ENCODE results near the gene LRRC7.
"Not testable (repeated sequence)": the region's sequence is repeated elsewhere in the genome, so short reads cannot be mapped to it uniquely, and the experiment has no call there.

LRRC7 gene

DNA sequence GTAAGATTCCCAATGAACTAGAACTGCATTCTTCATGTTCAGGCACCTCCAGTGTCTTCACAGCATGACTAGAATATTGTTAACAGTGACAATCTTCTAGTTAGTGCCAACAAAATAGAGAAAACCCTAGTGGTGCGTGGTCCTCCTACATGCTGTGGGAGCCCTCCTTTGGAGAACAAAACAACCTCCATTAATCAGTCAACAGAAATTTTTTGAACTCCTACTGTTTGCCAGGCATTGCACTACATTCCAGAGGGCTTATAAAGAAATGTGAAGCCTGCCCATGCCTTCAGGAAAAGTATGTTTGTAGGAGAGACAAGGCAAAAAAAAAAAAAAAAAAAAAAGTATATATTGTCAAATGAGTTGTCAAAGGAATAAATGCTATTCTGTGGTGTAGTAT is 385.0 kb downstream of the LRRC7 start:
- no peak for DNase-seq

DNA sequence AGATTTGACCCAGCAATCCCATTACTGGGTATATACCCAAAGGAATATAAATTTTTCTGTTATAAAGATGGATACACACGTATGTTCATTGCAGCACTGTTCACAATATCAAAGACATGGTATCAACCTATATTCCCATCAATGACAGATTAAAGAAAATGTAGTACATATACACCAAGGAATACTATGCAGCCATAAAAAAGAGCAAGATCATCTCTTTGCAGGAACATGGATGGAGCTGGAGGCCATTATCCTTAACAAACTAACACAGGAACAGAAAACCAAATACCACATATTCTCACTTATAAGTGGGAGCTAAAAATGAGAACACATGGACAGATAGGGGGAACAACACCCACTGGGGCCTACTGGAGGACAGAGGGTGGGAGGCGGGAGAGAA is 394.7 kb downstream of the LRRC7 start:
- not testable (repeated sequence) for DNase-seq

DNA sequence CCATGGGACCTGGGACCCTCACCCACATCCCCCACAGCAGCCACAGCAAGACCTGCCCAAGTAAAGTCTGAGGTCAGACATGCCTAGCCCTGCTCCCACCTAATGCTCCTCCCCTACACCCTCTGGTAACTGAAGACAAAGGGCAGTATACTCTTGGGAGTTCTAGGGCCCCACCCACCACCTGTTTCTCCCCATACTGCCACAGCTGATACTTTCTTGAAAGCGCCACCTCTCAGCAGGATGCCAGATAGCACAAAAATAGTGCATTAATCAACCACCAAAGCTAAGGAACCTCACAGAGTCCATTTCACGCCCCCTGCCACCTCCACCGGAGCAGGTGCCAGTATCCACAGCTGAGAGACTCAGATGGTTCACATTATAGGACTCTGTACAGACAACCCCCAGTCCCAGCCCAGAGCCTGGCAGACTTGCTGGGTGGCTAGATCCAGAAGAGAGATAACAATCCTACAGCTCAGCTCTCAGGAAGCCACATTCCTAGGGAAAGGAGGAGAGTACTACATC is 399.6 kb downstream of the LRRC7 start:
- DNase-seq: no peak

DNA sequence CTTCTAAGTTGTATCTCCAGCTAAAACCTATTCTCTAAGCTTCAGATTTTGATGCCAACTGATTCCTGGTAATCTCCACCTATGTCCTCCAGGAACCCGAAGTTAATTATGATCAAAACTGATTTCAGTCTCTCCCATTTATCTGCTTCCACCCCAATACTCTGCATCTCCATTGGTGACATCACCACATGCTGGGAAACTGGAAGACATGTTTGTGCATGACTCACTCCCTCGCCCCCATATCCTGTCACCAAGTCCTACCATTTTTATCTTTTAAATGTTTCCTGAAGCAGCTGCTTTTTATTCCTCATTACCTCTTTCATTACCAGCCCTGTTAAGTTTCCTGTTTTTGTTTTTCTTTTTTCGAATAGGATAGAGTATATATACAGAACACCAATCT is 409.2 kb downstream of the LRRC7 start:
- DNase-seq: peak in 1 of 51 donors; percentile 36

DNA sequence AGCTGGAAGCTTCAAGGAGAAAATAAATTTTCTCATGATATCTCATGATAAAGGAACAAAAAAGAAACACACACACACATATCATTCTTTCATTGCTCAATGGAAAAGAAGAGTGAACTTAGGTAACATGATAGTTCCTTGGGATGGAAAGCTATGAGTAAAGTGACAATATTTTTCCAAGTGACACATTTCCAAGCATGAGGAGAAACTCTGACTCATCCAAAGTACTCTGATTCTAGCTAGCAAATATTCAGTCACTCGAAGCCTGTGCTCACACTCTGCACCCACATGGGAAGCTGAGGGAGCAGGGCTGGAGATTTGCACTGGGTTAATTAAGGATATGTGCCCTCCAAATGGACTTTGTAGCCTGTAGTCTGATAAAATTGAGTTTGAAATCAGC is 415.3 kb downstream of the LRRC7 start:
- DNase-seq: no peak

DNA sequence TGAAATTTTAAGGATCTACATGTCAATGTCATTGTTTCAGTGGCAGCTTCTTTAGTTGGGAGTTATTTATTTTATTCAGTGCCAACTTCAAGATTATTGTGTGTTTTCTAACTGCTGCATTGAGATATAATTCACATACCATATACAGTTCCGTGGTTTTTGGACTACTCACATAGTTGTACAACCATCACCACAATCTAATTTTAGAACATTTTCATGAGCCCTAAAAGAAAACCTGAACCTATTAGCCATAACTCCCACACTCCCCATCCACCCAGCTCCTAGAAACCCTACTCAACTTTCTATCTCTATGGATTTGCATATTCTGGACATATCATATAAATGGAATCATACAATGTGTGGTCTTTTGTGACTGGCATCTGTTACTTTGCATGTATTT is 417.7 kb downstream of the LRRC7 start:
- DNase-seq: no peak

DNA sequence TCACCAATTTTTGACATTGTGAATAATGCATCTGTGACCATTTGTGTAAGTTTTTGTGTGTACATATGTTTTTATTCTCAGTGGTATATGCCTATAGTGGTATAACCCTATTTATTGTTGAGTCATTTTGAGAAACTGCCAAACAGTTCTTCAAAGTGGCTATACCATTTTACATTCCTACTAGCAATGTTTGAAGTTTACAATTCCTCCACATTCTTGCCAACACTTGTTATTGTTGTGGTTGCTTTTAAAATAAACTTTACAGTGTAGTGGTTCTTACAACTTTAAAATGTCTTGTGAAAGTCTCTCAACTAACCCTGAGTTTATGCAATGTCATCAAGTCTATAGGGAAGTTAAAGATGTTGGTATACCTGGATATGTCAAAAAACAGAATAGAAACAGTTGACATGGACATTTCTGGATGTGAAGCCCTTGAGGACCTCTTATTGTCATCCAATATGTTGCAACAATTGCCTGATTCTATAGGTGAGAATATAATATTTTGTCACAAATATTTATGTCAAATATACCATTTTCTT is 418.2 kb downstream of the LRRC7 start:
- no peak for DNase-seq

DNA sequence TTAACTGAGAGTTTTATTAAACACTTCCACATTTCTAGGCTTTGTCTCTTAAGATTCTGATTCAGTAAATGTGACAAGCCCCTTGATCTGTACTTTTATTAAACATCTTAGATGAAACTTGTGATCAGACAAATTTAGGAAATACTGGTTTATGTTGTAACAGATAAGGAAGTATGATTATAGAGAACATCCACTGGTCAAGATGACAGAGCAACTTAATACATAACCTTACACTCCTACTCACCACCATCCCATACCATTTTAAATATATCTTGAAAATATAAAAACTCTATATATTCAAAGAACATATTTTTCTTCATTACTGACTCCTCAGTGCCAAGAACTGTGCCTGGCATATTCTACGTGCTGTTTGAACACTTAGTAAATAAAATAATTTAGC is 420.2 kb downstream of the LRRC7 start:
- DNase-seq: no peak

DNA sequence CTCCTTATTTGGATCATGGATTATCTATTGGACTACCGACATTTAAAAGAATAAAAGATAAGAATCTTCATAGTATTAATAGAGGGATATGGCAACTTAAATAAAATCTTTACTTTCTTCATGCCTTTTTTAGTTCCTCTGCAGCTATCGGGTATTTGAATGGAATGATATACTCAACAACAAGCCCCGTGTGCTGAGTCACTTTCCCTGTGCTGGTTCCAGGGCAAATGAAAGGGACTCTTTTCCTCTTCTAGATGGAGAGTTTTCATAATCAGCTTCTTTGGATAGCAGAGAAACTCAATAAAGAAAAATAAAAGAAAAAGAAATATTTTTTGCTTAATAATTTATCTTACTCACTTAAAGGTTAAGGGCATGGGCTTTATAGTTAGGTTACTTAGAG is 423.9 kb downstream of the LRRC7 start:
- DNase-seq: no peak

DNA sequence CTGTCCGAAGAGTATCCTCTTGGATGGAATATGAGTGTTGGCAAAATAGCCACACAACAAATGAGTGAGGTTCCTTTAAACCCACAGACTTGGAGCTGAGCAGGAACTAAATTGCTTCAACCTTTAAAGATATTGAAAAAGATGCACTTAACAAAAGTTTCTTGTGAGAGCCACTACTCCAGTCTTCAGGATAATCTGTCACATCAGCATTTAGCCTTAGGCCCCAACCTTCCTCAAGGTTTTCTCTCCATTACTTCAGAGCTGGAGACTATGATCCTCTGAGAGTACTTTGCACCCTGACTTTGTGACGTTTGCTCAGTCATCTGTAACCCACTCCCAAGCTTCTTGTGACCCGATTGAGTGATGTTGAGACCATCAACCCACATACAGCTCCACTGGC is 424.9 kb downstream of the LRRC7 start:
- DNase-seq: no peak

DNA sequence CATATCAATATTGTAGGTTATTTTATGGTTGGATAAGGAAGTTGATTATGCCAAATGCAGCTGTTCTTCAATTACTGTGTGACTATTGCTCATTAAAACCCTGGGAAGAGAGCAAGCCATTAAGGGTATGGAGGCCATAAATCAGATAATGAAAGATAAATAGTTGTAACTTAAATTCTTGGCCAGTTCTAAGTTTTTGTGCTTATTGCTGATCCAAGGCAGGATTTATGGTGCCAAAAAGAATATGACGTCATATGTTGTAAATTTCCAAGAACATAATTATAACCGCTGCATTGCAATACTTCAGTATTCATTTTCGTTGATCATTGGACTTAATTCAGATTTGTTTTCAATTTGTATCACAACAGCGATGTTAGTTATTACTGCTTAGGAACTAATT is 426.1 kb downstream of the LRRC7 start:
- no peak for DNase-seq

DNA sequence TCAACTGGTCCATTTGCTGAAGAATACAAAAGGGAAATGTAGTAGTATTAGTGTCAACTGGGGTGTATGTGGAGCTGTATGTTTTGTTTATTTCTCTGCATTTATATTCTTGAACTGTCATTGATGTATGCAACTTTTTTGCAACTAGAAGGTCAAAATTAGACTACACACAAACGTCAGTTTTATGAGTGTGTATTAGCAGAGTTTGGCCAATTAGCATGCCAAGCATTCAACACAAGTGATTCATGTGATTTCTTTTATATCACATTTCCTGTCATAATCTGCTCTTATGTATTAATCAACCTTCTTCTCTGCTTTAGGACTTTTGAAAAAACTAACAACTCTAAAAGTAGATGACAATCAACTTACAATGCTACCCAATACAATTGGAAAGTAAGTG is 426.5 kb downstream of the LRRC7 start:
- no peak for DNase-seq

DNA sequence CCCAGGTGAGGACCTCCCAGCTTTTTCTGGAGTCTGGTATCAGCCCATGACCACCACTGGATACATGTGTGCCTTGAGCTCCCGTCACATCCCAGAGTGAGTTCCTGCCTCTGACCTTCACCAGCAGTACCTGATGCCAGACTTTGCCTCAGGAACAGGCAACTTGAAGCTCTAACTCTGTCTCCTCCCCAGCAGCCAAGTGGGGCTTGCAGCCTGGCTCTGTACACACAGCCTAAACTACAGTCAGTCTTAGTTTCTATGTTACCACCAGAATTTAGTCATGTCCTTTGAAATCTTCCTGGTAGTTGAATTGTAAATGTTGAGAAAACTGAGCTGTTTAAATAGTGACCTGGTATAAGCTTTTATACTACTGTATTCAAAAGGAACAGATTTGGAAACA is 431.1 kb downstream of the LRRC7 start:
- DNase-seq: no peak

DNA sequence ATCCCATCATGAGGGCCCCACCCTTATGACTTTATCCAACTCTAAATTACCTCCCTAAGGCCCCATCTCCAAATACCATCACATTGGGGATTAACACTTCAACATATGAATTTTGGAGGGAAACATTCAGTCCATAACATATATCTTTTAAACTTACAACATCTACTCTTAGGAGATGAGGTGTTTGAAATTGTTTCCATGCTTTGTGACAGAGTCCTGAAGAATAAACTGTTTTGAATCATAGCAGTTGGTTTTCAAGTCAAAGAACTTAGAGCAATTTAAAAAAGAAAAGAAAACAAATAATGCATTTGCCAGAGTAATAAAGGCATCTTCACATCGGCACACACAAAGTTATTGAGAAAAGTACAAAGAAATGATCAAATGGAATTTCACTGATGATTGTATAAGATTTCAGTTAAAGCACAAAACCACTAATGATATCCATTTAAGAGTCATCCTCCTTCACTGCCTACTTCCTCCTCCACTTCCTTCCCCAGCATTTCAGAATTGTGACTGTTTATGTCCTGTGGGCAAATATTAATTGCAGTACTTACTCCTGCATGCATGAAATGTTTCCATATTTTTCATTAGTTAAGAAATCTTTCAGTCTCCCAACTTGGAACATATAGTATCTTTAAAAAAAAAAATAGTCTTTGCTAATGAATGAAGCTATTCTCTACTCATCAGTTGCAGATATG is 435.6 kb downstream of the LRRC7 start:
- DNase-seq: no peak

DNA sequence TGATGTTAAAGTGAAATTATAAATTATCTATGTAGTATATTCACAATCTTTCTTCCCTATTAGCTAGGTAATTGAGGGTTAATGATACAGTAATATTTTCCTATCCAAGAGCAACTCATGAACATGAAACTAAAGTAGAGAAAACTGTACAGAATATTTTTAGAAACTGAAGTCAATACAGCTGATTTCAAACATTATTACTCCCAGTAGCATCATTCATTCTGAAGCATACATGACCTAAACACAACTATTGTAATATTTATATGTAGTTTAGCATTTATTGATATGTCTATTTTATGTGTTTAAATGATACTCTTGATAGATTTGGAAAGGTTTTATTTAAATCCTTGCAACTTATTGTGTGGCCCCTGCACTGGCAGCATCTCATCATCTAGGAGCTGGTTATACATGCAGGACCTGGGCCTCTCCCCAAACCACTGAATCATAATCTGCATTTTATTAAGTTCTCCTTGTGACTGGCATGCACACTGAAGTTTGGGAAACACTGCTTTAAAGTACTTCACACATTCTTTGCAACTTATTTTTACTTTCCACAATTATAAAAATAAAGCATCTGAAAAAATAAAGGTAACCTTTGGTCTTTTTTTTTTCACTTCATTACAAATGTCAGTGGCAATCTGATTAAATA is 437.8 kb downstream of the LRRC7 start:
- DNase-seq: no peak

DNA sequence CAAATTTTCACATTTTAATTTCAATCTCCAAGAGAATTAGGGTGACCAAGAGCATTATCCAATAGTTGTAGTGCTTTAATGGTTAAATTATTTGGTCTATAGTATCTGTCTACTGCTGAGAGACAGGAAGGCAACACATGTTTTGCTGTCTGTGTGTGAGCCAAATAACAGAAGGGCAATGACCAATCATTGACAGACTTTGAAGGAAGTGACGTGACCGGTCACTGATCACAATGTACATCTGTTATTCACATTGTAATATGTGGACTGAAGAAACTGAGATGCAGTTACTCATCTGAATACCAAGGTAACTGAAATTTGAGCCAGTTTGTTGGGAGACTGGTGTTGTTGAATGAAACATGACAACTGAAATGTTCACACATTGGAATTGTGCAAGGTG is 440.9 kb downstream of the LRRC7 start:
- DNase-seq: no peak

DNA sequence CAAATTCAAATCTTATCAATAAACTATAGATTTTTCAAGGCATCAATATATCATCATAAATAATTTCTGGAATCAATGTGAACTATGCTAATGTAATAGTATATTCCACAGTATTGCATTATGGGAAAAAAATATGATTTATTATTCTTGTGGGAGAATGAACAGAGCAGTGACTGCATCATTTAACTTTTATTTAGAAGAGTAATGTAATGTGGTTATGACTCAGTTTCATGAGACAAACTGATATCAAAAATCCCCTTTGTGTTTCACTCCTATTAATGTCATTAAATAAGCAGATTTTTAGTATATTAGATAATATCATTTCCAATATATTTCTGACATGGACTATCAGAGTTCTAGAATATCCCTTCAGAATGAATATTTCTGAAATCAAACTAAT is 450.0 kb downstream of the LRRC7 start:
- no peak for DNase-seq

DNA sequence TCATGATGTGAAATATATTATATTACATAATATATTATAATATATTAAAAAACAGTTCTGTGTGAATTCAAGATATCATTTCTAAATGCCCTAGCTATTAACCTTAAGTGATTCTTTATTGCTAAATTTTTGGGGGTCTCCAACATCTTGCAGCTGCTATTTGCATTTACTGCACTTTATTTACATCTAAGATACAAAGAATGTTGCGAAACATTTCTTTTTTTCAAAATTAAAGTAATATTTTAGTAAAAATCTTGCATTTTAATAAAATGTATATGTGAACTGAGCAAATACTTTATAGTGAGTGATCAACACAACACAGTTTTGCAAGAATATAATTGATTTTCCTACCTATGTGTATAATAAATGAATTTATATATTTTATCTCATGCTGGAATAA is 456.6 kb downstream of the LRRC7 start:
- DNase-seq: no peak

DNA sequence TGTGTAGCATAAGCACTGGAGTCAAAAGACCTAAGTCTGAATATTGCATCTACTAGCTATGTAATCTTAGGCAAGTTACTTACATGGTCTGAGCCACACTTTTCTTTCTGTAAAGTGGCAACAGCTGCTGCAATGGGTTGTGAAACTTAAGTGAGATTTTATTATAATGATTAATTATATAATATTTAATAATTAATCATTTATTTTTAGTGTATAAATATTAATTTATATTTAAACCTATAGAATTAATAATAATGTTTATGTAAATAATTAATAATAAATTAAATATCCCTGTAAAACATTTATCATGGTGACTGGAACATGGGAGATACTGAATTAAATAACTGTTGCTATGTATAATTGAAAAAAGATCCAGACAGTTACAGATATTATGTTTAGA is 457.3 kb downstream of the LRRC7 start:
- no peak for DNase-seq

DNA sequence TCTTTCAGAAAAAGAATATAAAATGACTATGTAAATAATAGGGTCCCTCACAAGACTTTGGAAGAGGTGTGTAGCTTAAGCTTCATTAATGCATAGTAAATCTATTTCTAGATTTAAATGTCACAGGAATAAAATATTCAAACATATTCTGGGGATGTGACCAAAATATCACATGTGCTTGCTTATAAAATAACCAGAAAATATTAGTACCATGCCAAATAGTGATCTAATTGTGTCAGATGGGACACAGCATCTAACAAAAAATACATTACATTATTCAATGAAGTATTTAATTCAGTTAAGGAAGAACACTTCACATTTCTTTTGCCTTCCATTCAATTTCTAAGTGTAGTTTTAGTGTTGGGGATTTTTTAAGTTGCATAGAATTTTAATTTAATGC is 458.1 kb downstream of the LRRC7 start:
- DNase-seq: no peak

DNA sequence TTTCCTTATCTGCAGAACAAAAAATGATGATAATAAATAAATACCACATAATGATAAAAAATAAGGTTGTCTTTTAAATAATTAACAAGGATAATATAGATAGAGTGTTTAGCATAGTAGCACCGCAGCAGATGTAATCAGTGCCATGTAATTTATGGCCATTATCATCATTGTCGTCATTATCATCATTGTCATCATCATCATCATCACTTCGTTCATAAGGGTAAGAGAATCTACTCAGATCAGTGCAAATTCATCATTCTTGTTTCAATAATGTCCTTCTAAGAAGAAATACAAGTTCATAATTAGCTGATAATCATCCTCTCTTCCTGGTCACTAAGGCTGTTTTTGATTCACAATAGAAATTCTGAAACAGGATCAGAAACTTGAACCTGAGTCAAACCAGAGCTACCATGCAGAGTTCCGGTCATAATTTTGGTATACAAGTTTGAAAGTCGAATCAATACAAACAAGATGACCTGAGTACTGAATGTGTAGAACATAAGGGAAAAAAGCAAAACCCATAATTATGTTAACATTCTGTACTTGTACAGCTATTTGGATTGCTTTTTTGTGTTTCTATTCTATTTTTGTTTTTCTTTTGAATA is 465.6 kb downstream of the LRRC7 start:
- no peak for DNase-seq

DNA sequence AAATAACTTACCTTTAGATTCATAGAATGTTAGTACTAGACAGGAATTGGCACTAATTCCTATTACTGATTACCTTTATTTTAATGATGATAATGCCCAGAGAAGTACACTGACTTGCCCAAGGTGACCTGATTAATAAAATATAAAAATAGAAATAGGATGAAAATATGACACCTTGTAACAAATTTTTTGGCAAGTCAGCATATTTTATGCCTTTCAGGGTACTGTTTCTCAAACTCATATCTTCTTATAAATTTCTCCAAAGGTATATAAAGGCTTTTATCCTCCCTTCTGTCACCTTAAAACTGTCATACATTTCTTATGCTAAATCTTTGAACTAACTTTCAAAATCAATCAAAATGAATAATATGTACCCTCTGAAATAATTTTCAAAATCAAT is 466.2 kb downstream of the LRRC7 start:
- no peak for DNase-seq

DNA sequence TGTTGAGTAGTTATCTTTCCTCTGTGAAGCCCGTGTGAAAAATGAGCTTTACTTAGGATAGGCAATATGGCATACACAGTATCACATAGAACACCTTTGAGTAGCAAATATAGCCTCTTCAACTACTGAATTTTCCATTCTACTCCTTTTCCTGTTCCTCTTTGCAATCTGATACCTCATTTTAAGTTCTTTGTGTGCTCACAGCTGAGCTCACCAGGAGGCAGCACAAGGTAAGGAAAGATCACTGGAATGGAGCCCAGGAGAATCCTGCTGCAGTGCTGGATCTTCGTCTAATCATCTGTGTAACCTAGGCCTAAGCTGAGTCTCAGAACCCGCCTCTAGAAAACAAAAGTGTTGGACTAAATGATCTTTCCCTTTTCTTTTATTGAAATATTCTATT is 466.7 kb downstream of the LRRC7 start:
- no peak for DNase-seq

All from hypothalamus (tissue), 51 donors.